Fibroblast of mammary gland (primary cell): ENCODE measurements around the gene SNX22.

Experiments
- DNase-seq: peaks from one replicate; pipeline ENCODE4 v3.0.0-alpha.2; 2010; ENCODE audit warnings: low read depth
- H3K4me3 ChIP-seq: 2 replicates; pipeline ENCODE4 v1.5.1; 2011; ENCODE audit warnings: low read depth, mild to moderate bottlenecking, low read length, moderate library complexity; ENCODE audit not compliant: control insufficient read depth
- TF ChIP-seq, protein P1 (sequence below): conservative IDR thresholded peaks from 2 replicates; pipeline ENCODE4 v1.5.1; 2011; ENCODE audit warnings: low read depth, low read length, inconsistent platforms; ENCODE audit not compliant: control insufficient read depth, insufficient read depth

Gene SNX22

DNA sequence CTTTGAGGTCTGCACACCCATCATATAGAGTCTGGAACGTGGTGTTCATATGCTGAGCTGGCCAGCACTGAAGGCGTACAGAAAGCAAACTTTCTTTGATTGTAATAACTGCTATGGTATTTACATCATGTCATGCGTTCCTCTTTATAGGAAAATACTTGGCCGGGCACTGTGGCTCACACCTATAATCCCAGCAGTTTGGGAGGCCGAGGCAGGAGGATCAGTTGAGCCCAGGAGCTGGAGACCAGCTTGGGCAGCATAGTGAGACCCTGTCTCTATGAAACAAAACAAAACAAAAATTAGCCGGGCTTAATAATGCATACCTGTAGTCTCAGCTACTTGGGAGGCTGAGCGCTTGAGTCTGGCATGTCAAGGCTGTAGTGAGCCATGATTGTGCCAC is 3.4 kb upstream of the SNX22 start:
- DNase-seq: no peak
- TF ChIP-seq, protein P1, sequence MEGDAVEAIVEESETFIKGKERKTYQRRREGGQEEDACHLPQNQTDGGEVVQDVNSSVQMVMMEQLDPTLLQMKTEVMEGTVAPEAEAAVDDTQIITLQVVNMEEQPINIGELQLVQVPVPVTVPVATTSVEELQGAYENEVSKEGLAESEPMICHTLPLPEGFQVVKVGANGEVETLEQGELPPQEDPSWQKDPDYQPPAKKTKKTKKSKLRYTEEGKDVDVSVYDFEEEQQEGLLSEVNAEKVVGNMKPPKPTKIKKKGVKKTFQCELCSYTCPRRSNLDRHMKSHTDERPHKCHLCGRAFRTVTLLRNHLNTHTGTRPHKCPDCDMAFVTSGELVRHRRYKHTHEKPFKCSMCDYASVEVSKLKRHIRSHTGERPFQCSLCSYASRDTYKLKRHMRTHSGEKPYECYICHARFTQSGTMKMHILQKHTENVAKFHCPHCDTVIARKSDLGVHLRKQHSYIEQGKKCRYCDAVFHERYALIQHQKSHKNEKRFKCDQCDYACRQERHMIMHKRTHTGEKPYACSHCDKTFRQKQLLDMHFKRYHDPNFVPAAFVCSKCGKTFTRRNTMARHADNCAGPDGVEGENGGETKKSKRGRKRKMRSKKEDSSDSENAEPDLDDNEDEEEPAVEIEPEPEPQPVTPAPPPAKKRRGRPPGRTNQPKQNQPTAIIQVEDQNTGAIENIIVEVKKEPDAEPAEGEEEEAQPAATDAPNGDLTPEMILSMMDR: no peak
- H3K4me3 ChIP-seq: no peak overlapping the region

DNA sequence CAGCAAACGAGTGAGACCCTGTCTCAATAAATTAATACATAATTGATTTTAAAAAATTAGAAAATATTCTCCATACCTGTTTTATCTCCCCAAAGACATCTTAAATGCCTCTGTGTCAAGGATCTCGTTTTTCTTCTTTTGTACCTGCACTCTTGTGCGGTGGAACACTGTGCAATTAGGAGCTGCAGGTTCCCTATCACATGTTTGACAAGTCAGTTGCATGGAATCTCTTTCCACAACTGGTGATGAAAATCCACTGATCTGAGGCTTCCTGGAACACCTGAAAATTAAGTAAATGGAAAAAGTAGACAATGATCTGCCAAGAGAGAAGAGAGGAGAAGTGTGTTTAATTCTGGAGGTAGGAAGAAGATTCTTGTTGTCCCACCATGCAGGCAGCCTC is 3.0 kb upstream of the SNX22 start:
- TF ChIP-seq, protein P1: no peak
- no peak for DNase-seq
- no peak overlapping the region for H3K4me3 ChIP-seq

DNA sequence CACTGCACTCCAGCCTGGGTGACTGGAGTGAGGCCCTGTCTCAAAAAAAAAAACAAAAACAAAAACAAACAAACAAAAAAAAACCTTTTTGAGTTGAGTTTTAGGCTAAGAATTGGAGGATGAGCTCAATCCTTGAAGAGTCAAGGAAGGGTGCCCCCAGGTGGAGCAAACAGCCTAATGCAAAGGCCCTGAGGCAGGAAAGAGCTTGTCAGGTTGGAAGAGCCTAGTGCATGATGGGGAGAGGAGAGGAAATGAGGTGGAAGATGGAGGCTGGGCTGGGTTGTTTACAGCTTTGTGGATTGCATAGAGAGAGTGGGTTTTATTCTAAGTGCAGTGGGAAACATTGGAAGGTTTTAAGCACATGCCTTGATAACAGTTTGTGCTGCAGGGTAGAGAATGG is 2.1 kb upstream of the SNX22 start:
- no peak overlapping the region for H3K4me3 ChIP-seq
- peak; percentile 43 for DNase-seq
- TF ChIP-seq, protein P1: peak; percentile 33

DNA sequence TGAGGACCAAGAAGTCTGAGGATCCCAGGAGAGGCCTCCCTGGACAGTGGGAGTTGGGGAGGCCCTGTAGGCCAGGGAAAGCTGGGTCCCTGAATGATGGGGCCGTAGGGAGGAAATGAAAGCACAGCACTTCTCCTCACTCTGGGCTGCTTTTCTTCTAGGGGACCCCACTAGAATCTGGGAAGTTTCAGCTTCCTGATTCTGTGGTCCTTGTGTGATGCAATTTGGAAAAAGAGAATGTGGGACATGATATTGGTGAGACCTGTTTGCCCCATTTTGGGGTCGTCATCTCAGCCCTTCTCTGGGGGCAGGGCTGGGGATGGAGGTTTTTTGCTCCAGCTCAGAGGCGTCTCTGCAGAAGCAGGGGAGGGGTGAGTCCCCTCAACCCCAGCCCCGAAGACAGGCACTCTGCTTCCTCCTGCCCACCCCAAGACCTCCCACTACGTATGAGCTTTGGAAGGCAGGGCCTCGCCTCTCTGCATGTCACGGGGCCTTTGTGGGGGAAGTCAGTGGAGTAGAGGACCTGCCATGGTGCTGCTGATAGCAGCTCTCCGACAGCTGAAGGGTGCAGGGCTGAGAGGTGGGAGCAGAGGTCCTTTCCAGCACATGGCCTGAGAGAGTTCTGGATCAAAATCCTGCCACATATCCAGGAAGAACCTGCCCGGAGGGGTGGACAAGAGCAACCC is 1.5 kb upstream of the SNX22 start:
- DNase-seq: no peak
- H3K4me3 ChIP-seq: no peak overlapping the region
- TF ChIP-seq, protein P1: no peak

DNA sequence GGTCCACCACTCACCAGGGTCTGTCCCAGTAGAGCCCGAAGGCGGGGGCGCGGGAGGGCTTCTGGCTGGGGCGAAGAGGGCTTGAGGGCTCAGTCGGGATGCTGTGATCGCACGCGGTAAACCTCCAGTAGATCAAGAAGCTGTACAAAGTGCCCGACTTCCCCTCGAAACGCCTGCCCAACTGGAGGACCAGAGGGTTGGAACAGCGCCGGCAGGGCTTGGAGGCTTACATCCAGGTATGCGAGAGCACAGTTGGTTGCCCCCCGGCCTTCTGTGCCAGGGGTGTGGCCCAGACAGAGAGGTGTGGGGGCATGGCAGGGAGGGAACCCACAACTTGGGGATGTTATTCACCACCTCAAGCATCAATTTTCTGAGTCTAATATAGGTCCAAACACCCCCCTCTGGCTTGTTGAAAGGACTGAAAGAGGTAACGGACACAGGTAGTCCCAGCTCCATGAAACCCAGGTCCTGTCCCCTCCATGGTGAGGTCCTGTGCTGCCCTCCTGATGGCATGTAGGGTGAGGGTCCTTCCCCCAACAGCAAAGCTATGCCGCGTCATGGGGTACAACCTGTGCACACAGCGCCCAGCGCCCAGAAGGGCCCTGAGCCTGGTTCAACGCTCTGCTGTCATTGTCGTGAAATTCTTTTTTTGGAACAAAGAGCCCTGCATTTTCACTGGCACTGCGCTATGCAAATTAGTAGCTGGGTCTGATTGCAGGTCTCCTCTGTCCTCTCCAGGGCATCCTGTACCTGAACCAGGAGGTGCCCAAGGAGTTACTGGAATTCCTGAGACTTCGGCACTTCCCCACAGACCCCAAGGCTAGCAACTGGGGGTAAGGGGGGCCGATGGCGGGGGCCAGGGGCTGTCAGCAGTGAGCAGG is 1.2 kb downstream of the SNX22 start:
- H3K4me3 ChIP-seq: no peak overlapping the region
- DNase-seq: no peak
- TF ChIP-seq, protein P1: no peak

DNA sequence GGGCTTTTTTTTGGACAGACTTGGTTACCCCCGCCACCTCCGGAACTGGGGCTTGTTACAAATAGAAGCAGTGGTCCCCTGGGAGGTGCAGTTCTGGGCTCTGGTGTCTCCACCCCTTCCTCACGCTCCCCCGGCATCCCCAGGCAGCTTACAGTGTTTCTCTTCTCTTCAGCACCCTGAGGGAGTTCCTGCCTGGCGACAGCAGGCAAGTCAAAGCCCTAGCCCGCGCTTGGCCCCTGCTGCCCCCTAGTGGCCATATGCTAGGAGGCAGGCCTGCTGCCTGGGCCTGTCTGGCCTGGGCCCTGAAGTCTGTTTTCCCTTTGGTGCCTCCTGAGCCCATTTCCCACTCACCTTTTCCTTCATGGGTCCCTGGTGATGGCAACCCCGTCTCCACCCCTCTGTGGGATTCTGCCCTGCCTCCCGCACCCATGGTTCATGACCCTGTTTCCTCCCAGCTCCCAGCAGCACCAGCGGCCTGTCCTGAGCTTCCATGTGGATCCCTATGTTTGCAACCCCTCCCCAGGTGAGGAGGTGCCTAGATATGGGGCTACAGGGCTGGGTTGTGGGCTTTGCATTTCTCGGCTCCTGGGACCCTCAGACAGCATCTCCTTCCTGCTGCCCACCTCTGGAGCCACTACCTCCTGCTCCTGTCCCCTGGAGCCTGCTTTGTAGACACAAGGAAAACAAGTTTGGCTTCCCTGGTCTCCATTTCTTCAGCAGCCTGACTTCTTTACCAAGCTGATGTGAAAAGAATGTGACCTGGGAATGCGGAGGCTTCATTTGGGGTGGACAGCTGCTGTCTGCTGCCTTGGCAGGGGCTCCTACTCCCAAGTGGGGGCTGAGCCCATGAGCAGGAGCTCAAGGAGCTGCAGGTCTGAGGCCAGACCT is 2.2 kb downstream of the SNX22 start:
- peak; percentile 78 for DNase-seq
- TF ChIP-seq, protein P1: peak; percentile 94
- no peak overlapping the region for H3K4me3 ChIP-seq
